ENCODE measurements around the gene AGAP3. TPM values are rescaled to one million over a fixed set of nuclear protein-coding genes. Genes with fewer than 3 reads are reported as not detected.

Gene AGAP3
- total and polyA plus RNA-seq, 2 donors (not counting 1 experiment from before 2014, with no cell fraction given), result 21.1 to 22.3 TPM

DNA sequence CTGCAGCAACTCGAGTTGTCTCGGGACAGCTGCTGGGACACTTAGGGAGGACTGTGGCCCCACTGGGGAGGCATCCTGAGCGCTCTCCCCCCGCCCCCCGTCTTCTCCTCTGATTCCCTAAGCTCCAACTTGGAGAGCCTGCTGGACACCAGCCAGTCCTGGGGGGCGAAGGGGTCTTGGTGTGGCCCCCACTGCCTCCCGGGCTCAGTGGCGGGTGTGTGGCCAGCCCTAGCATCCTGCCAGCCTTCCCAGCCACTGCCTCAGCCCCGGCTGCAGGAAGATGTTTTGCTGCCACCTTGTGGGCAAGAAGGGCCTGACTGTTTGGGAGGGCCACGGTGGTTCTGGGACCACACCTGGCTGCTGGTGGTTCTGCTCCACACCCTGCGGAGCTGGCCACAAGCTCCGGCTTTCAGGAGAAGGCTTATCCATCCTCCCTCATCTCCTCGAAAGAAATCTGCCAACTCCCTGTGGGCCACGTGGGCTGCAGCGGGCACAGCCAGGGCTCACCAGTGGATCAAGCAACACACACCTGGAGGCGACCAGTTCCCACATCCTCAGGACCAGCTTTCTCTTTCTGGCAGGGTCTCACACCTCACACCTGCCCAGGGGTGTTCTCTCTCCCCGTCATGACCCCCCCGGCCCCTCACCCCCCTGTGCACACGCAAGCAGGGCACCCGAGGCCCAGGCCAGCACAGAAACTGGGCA, 24.8 kb downstream of the AGAP3 start:
- Histone ChIP-seq H3K79me2 (ENCODE audit: control insufficient read depth, insufficient read depth, low read length) (no peaks in the 10 kb centered on the region), H3K4me1 (ENCODE audit: control insufficient read depth in 2 of 2, insufficient read depth in 2 of 2, low read length in 2 of 2) (peaks cover 0 to 6% of the 10 kb centered on the region in 2 donors), H4K20me1 (ENCODE audit: control insufficient read depth, insufficient read depth, low read length, poor library complexity, severe bottlenecking) (peaks cover 6% of the 10 kb centered on the region), H3K4me3 (ENCODE audit: control extremely low read depth in 1 of 5, extremely low read depth in 1 of 5, insufficient read depth in 1 of 5, low read depth in 2 of 5, low read length in 4 of 5) (no peak overlapping the region), H3K9me3 (ENCODE audit: control extremely low read depth in 1 of 3, control insufficient read depth in 2 of 3, insufficient read depth in 1 of 3, low read length in 2 of 3) (no peaks in the 10 kb centered on the region), H2AFZ (ENCODE audit: insufficient read depth, low read depth, low read length, poor library complexity, severe bottlenecking) (no peak overlapping the region), H3K36me3 (replicated peaks in 1 of 2; ENCODE audit: control extremely low read depth in 1 of 2, control insufficient read depth in 1 of 2, extremely low read depth in 1 of 2, insufficient read depth in 2 of 2, low read length in 1 of 2) (no peaks in the 10 kb centered on the region), H3K27ac (ENCODE audit: low read length in 2 of 2) (no peak overlapping the region), H3K4me2 (replicated peaks; ENCODE audit: low read depth, low read length, poor library complexity, severe bottlenecking) (no peak overlapping the region), H3K27me3 (replicated peaks in 1 of 4; ENCODE audit: control extremely low read depth in 1 of 4, control insufficient read depth in 3 of 4, insufficient read depth in 4 of 4, low read length in 3 of 4) (peaks cover 0 to 27% (median 8%) of the 10 kb centered on the region in 4 experiments), H3K9ac (ENCODE audit: low read length) (no peak overlapping the region)
- WGBS (ENCODE audit: insufficient coverage), result 45% methylated on average over 20 of the region's 20 CpGs
- Mint-ChIP-seq H3K9me3 (ENCODE audit: insufficient read depth) (no peaks in the 10 kb centered on the region), H3K27ac (no peak overlapping the region), H3K27me3 (peaks cover 20% of the 10 kb centered on the region), H3K4me3 (no peak overlapping the region), H3K4me1 (peaks cover 2% of the 10 kb centered on the region)
- DNase-seq, result peak; percentile 80
- CTCF ChIA-PET, result interaction anchor here (0.6 to 6.9 kb wide), 32 partner anchors 8 to 826 kb away, joined by 3 to 44 read pairs (median 3); partner anchors contain the start of gene ABCB8
- POLR2A ChIA-PET, result interaction anchor here (0.5 kb wide), 1 partner anchor 1350 kb away, joined by 9 read pairs; no protein-coding TSS in a partner anchor
- TF ChIP-seq, protein P1, sequence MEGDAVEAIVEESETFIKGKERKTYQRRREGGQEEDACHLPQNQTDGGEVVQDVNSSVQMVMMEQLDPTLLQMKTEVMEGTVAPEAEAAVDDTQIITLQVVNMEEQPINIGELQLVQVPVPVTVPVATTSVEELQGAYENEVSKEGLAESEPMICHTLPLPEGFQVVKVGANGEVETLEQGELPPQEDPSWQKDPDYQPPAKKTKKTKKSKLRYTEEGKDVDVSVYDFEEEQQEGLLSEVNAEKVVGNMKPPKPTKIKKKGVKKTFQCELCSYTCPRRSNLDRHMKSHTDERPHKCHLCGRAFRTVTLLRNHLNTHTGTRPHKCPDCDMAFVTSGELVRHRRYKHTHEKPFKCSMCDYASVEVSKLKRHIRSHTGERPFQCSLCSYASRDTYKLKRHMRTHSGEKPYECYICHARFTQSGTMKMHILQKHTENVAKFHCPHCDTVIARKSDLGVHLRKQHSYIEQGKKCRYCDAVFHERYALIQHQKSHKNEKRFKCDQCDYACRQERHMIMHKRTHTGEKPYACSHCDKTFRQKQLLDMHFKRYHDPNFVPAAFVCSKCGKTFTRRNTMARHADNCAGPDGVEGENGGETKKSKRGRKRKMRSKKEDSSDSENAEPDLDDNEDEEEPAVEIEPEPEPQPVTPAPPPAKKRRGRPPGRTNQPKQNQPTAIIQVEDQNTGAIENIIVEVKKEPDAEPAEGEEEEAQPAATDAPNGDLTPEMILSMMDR (IDR thresholded peaks at IDR 0.05), result peak; percentile 93
- TF ChIP-seq EZH2 (IDR thresholded peaks at IDR 0.05; ENCODE audit: borderline replicate concordance, insufficient read depth, low read depth, low read length, poor library complexity, severe bottlenecking), result no peak
- peak; percentile 83 for ATAC-seq (ENCODE audit: low read depth)
- intact Hi-C loops (cut with micrococcal nuclease), result loop anchor here (1.0 kb wide), 3 partner anchors 24 to 98 kb away; no protein-coding TSS in a partner anchor
